Suppressor macrophage treated with lipopolysaccharide for 1 hour (primary cell): ENCODE data around the gene C6orf52.
A peak's percentile ranks its signal among the peaks of the same experiment; 100 is the strongest.

Experiments
- DNase-seq, 3 donors: peaks; one replicate each; pipeline ENCODE4 v3.0.0-alpha.2; 2020 to 2022

Gene C6orf52

DNA sequence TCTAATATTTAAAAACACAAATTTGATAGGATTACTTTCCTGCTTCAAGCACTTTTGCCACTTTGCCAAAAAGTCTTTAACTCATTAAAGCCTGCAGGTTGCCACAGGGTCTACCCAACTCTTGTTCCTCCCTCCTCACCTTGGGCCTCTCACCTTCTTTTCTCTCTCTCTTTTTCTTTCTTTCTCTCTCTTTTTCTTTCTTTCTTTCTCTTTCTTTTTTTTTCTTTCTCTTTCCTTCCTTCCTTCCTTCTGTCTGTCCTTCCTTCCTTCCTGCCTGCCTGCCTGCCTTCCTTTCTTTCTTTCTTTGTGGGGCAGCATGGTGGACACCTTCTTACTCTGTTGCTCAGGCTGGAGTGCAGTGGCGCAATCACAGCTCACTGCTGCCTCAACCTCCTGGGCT is 50.2 kb downstream of the C6orf52 start:
- DNase-seq, result no peak

DNA sequence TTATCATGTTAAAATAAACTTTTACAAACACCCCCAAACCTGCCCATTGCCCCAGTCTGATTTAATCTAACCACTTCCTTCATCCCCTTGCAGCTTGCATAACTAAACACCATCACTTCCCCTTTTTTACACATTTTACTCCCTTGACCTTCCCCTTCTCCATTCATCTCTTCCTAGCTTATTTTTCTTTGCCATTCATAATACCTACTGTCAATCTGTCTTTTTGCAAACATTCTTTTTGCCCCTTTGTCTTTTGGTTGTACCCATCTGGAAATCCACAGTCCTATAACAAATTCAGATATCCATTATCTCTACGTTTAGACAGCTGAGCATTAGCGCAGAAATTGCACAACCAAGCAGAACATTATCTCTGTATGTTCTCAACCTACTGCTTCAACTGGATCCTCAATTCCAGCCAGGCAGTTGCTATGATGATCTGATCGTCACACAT is 51.2 kb downstream of the C6orf52 start:
- DNase-seq, result peak; percentile 58 to 72 (median 66)

DNA sequence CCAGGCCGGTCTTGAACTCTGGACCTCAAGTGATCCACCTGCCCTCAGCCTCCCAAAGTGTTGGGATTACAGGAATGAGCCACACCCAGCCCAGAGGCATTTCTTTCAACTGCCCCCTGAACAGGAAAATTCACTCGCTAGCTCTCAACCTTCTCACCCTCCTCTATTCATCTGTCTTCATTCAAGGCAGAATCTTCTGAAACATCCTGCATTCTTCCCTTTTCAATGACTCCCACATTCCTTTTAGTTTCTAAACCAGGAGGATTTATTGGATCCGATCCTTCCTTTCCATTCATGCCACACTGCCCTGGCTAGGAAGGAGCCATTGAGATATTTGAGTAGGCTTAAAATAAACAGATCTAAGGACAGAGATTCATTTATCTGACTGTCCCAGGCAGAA is 52.9 kb downstream of the C6orf52 start:
- no peak for DNase-seq

DNA sequence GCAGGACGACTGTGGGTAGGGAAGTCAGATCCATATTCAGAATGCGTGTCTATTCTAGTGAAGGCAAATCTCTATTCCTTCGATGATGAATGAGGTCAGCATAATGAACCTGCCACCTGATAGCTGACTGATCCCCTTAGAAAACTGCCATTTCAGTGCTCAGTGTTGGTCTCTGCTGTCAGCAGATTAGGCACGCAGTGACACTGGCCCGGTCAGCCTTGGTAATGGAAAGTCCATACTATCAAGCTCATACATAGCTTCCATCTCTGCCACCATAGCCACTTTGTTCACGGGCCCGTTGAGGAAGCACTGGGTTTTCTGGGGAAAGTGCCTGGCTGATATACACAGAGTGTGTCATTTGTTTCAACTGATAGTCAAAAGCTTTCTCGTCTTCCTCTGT is 54.0 kb downstream of the C6orf52 start:
- DNase-seq, result no peak

DNA sequence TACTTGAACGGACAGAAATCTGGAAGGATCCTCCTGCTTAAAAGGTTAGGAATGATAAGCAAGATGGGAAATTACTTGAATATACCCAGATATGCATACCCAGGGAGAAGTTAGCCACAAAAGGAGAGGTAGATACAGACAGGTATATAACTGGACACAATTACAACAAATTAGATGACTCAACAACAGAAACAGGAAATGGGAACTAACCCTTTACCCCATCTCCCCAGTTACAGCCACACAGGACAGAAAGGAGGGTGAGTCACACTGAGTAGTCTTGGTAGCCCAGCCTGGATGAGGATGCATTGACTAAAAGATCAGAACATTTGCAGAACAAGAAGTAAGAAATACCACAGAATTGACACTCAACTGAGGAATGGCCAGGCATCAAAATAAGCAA is 61.2 kb downstream of the C6orf52 start:
- peak; percentile 84 to 95 (median 94) for DNase-seq

DNA sequence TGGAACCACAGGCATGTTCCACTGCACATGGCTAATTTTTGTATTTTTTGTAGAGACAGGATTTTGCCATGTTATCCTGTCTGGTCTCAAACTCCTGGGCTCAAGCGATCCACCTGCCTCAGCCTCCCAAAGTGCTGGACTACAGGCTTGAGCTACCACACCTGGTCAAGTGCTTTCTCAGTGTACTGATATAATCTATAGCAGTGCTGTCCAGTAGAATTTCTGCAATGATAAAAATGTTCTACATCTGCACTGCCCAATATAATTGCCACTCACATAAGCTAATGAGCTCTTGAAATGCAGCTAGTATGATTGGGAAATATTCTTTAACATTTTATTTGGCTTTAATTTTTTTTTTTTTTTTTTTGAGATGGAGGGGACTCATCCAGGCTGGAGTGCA is 64.2 kb downstream of the C6orf52 start:
- no peak for DNase-seq

DNA sequence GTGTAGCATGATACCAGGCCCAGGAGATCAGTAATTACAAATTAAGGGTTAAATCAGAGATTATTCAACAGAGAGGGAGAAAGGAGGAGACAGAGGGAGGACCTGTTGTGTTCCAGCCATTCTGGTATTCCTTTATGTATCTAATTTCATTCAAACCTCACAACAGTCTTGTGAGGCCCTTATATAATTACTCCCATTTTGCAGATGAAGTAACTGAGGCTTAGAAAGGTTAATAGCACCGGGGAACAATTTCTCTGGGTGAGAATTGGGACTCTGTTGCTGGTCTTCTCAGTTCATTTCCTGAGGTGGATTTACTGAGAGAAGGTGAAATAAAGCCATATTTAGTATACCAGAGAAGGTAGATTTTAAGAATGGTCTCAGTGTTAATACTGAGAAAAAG is 66.6 kb downstream of the C6orf52 start:
- no peak for DNase-seq

DNA sequence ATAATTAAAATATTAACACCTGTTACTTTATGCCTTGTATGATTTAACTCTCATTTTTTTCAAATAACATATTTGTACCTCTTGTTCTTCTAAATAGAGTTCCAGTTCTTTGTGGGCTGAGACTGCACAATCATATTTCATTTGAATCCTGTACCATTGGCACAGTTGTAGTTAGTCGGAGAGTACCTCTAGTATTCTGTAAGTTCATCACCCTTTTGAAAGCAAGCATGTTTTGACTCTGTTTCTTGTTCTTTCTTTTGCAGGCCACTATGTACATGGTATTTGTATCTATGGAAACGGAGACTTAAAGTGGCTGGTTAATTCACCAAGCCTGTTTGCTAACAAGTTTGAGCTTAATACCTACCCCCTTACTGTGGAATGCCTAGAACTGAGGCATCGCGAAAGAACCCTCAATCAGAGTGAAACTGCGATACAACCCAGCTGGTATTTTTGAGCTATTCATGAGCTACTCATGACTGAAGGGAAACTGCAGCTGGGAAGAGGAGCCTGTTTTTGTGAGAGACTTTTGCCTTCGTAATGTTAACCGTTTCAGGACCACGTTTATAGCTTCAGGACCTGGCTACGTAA is 68.2 kb downstream of the C6orf52 start:
- DNase-seq, result no peak

DNA sequence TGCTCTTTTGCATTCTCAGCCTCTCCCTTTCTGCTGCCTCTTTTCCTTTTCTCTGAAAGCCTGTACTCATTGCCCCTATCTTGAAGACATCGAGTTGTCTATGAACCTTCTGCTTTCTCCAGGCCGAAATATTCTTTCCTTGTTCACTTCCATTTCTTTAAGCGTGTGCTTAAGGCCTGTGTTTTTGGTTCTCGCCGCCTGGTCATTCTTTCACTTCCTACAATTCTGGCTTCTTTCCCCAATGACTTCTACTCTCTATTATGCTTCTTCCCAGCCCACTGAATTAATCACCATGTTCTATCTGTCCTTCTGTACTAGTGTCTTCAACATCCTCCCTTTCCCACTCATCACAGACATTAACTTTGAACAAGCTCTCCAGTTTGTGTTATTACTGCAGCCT is 69.6 kb downstream of the C6orf52 start:
- DNase-seq, result peak; percentile 24 to 56 (median 50)

DNA sequence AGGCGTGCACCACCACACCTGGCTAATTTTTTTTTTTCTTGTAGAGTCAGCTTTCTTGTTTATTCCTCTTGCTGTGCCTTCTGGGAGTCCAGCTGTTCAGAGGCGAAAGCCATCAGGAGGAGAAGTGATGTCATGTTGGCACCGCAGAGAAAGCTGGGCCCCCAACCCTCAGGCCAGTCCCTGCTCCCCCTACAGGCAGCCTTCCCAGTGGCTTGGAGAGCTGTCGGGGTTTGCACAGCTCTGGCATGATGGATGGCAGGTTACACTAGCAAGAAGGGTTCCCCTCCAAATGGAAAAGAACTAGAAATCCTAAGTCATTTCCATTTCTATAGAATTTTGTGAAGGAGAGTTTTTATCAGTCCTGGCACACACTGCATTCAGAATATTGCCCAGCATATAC is 72.6 kb downstream of the C6orf52 start:
- DNase-seq, result no peak
